ENCODE measurements around the gene SNCA.

SNCA gene

DNA sequence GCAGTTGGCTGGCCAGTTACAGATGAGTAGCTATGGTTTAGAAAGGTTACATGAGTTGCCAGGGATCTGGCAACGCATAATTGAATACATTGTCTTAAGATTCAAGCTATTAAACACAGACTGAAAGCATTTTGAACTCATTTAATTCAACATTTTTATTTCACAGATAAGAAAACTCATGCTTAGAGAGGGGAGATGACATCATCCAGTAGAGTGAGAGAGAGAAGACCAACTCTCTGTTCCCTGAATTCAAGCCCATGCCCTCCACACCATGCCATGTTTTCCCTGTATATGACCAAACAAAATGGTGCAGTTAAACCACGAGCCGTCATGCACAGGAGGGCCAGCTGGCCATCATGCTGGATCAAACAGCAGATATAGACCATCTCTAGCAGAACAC lies 22.6 kb downstream of the SNCA start:
- no peak for DNase-seq (ENCODE audit: low read depth)

- DNase-seq (ENCODE audit: low read depth), result no peak
These were observed 23.8 kb downstream of the SNCA start for GRCh38 chr4:89813197-89813596.

DNA sequence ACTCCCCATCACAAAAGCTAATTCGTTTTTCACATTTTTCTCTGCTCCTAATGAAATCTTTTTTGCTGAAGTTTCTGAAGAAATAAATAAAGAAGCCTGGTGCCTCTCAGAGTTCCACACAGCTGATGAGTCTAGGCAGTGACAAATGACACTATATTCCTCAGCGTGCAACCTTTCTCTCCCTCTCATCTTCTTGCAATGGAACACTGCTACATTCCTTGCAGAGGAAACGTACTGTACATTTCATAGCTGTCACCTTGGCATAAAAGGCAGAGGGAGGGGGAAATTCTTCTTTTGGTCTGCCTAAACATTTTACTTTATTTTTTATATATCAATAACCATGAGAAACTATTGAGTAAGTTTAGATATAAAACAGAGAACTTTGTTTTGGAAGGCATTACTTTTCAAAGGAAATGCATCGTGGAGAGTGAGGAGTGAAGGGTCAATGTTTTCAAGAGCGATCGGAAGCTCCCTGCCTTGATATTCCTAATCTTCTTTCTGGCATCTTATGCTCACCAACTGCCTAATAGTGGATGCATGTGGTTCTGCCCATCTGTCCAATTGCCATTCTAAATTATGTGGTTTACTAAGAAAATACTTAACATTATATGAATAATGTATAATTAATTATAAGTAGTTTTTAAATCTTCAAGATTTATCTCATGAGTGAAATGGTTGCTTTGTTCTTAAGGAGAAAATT lies 29.4 kb downstream of the SNCA start:
- DNase-seq (ENCODE audit: low read depth), result no peak

- DNase-seq (ENCODE audit: low read depth), result no peak
These were observed 31.7 kb downstream of the SNCA start for GRCh38 chr4:89805297-89805696.

- no peak for DNase-seq (ENCODE audit: low read depth)
These were observed 33.0 kb downstream of the SNCA start for GRCh38 chr4:89803915-89804314.

GRCh38 chr4:89803036-89803435 lies 33.9 kb downstream of the SNCA start:
- DNase-seq (ENCODE audit: low read depth), result no peak

DNA sequence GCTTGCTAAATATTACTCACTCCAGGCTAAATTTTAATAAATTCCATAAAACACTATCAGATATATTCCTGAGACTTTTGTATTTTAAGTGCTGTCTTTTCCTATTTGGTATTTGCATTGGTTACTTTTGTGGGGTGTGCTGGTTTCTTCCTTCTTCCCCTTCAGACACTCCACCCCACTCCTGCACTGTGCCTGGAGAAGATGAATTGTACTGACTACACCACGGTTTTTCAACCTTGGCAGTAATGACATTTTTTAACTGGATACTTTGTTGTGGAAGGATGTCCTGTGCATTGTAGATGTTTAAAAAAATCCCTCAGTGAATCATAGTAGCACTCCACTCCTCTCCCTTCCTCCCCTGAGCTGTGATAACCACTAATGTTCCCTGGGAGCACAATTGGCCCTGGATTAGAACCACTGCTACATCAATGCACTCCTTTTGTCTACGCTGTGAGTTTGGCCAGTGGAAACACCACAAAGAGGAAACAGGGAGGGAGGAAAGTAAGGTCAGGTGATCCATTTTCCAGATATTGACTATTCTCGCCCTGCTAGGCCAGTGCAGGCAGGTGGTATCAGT lies 36.3 kb downstream of the SNCA start:
- DNase-seq (ENCODE audit: low read depth), result peak; percentile 75

GRCh38 chr4:89800012-89800516 lies 36.9 kb downstream of the SNCA start:
- peak; percentile 83 for DNase-seq (ENCODE audit: low read depth)

- DNase-seq (ENCODE audit: low read depth), result no peak
These were observed 37.9 kb downstream of the SNCA start for GRCh38 chr4:89799071-89799470.

- DNase-seq (ENCODE audit: low read depth), result peak; percentile 78
These were observed 39.8 kb downstream of the SNCA start for GRCh38 chr4:89797117-89797516.

- peak; percentile 58 for DNase-seq (ENCODE audit: low read depth)
These were observed 48.5 kb downstream of the SNCA start for GRCh38 chr4:89788206-89789072.

- DNase-seq (ENCODE audit: low read depth), result no peak
These were observed 52.2 kb downstream of the SNCA start for GRCh38 chr4:89784686-89785231.

- DNase-seq (ENCODE audit: low read depth), result no peak
These were observed 55.6 kb downstream of the SNCA start for GRCh38 chr4:89781321-89781720.

DNA sequence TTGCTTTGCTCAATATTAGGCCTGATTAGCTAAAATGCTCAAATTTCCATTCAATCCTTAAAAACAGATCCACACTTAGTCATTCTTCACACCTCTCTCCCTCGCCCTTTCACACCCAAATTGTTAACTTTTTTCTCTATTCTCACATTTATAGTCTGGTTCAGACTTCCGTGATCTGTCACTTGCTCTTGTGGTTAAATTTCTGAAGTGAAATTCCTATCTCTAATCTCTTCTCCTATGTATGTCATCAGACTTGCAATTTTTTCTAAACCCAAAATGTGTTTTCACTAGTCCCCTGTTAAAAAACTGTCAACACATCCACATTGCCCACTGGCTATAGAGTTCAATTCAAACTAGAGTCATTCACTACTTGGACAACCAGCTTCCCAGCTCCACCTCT lies 63.2 kb downstream of the SNCA start:
- no peak for DNase-seq (ENCODE audit: low read depth)

DNA sequence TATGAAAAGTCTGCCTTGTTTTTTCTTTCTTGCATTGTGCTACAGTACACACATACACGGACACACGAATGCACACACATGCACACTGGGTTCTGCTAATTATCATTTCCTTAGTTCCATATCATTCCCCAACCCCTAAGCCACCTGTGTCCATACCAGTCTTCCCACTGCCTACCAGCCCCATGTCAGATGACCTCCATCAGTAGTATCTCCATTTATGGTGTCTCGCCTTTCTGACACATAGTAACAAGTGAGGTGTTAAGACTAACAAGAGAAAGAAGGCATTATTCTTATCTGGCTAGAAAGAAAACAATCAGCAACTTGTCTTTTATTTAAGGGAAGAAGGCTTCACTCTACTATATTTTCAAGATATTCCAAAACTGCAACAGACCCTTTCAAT lies 67.1 kb downstream of the SNCA start:
- DNase-seq (ENCODE audit: low read depth), result no peak

DNA sequence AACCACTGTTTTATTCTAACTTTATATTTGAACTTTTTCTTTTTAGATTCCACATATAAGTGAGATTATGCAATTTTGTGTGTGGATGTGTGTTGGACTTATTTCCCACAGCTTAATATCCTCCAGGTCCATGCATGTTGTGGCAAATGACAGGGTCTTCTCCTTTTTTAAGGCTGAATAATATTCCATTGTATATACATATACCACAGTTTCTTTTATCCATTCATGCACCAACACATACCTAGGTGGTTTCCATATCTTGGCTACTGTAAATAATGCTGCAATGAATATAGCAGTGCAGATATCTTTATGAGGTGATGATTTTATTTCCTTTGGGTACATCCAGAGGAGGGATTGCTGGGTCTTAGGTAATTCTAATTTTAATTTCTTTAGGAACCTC lies 69.0 kb downstream of the SNCA start:
- no peak for DNase-seq (ENCODE audit: low read depth)

DNA sequence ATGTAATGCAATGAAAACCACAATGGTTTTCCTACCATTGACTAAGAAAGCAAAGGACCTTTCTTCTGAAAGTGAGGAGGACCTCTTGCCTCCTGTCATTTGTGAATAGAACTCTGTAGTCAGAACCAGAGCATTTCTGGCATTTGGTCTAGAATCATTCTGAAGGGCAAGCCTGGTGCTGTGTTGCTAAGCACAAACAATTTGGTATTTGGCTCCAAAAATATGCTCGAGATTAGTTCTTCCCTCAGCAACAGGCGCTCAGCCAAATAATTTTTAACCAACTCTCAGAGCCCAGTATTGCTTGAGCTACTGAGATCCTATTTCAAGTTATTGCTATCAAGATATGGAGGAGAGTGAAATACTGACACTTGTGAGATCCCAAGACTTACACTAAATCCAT lies 71.0 kb downstream of the SNCA start:
- DNase-seq (ENCODE audit: low read depth), result peak; percentile 80

GRCh38 chr4:89765528-89765927 lies 71.4 kb downstream of the SNCA start:
- DNase-seq (ENCODE audit: low read depth), result no peak

- DNase-seq (ENCODE audit: low read depth), result no peak
These were observed 74.7 kb downstream of the SNCA start for GRCh38 chr4:89762311-89762710.

GRCh38 chr4:89759426-89759825 lies 77.5 kb downstream of the SNCA start:
- DNase-seq (ENCODE audit: low read depth), result no peak

GRCh38 chr4:89757154-89757719 lies 79.7 kb downstream of the SNCA start:
- no peak for DNase-seq (ENCODE audit: low read depth)

- DNase-seq (ENCODE audit: low read depth), result peak; percentile 34
These were observed 81.7 kb downstream of the SNCA start for GRCh38 chr4:89755220-89755619.

All from amniotic epithelial cell (primary cell).